A549 (cell line): Measurements from ENCODE around the gene FBH1. TPM values are rescaled to one million over a fixed set of nuclear protein-coding genes. Genes with fewer than 3 reads are reported as not detected.
A peak's percentile ranks its signal among the peaks of the same experiment; 100 is the strongest.

Source experiments
- ATAC-seq, 2 experiments: fragments of 200-7000 bp in 1 of 2; fragments of >200 bp in 1 of 2; cut with Nextera tagmentation in 1 of 2; cut with Tn5 transposase in 1 of 2; 3 replicates each; pipeline versions ENCODE4 v1.8.0 to v1.9.1; 2018 to 2020; ENCODE audit warnings: mild to moderate bottlenecking in 1 of 2, moderate library complexity in 1 of 2
- CTCF ChIA-PET: fragments of 300-600 bp; sonication (Branson Sonifier 250); formaldehyde crosslinking; extraction: SDS; loops from one replicate; lab custom pipeline; 2021; ENCODE audit warnings: antibody characterized with exemption, inconsistent platforms; lab: Yijun Ruan, JAX
- POLR2A ChIA-PET: fragments of 350-600 bp; formaldehyde crosslinking; extraction: SDS; loops from one replicate; lab custom pipeline; 2021; ENCODE audit warnings: antibody characterized with exemption, inconsistent platforms; lab: Yijun Ruan, JAX
- DNase-seq, 2 experiments: peaks; one replicate each; pipeline versions ENCODE4 v3.0.0 to v3.0.0-alpha.2; 2011 to 2016; ENCODE audit warnings: low read depth in 1 of 2, low spot score in 1 of 2
- FAIRE-seq: peaks from 2 replicates; lab custom pipeline; 2011; peaks lifted over from hg19 to GRCh38; lab: Jason Lieb, UNC
- H3K27ac ChIP-seq, 2 experiments: fragments of >200 bp; sonication (Bioruptor Twin); formaldehyde crosslinking; 3 replicates each; pipeline ENCODE4 v1.5.1; 2016 to 2017
- H3K4me1 ChIP-seq: fragments of >200 bp; sonication (Bioruptor Twin); formaldehyde crosslinking; 3 replicates; pipeline ENCODE4 v1.6.1; 2016
- H3K4me2 ChIP-seq: fragments of >200 bp; sonication (Bioruptor Twin); formaldehyde crosslinking; 3 replicates; pipeline ENCODE4 v1.6.1; 2016
- H3K4me3 ChIP-seq: fragments of >200 bp; sonication (Bioruptor Twin); formaldehyde crosslinking; 3 replicates; pipeline ENCODE4 v1.5.1; 2016
- H3K9me3 ChIP-seq: fragments of >200 bp; sonication (Bioruptor Twin); formaldehyde crosslinking; 3 replicates; pipeline ENCODE4 v1.6.1; 2016
- CBX2 ChIP-seq: fragments of 200-600 bp; sonication (generic); IDR thresholded peaks from 2 replicates; pipeline ENCODE4 v1.6.1; 2016; ENCODE audit warnings: low read depth, mild to moderate bottlenecking, borderline replicate concordance
- CHD2 ChIP-seq: fragments of 150-350 bp; IDR thresholded peaks from 2 replicates; pipeline ENCODE4 v1.6.1; 2014; ENCODE audit warnings: low read length; ENCODE audit not compliant: partially characterized antibody
- CHD4 ChIP-seq: fragments of 200-600 bp; sonication (generic); IDR thresholded peaks from 2 replicates; pipeline ENCODE4 v1.6.1; 2016; ENCODE audit warnings: antibody characterized with exemption, mild to moderate bottlenecking, borderline replicate concordance
- EP300 ChIP-seq, 2 experiments: fragments of >200 bp; sonication (Bioruptor Twin); formaldehyde crosslinking; IDR thresholded peaks; 2 replicates in 1 of 2; 3 replicates in 1 of 2; pipeline ENCODE4 v1.6.1; 2016 to 2017
- ESRRA ChIP-seq: fragments of 150-350 bp; IDR thresholded peaks from 2 replicates; pipeline ENCODE4 v1.6.1; 2014; ENCODE audit warnings: mild to moderate bottlenecking, low read length, borderline replicate concordance
- FOSL2 ChIP-seq, 2 experiments: fragments of 450-650 bp in 1 of 2; fragments of >200 bp in 1 of 2; sonication (Bioruptor Twin) in 1 of 2; formaldehyde crosslinking; IDR thresholded peaks; 2 replicates each; pipeline versions ENCODE4 v1.5.0 to v1.6.1; 2016 to 2020; ENCODE audit warnings: mild to moderate bottlenecking in 1 of 2, moderate library complexity in 1 of 2
- HDAC2 ChIP-seq: fragments of 200-600 bp; sonication (generic); IDR thresholded peaks from 2 replicates; pipeline ENCODE4 v1.6.1; 2016
- NPAS2 ChIP-seq: fragments of 250-450 bp; sonication (Bioruptor Pico); IDR thresholded peaks from 2 replicates; pipeline ENCODE4 v1.8.0; 2022; ENCODE audit warnings: mild to moderate bottlenecking, moderate library complexity, borderline replicate concordance
- RAD21 ChIP-seq, 2 experiments: fragments of >200 bp in 1 of 2; sonication (Bioruptor Twin) in 1 of 2; formaldehyde crosslinking in 1 of 2; IDR thresholded peaks in 1 of 2; conservative IDR thresholded peaks in 1 of 2; 2 replicates in 1 of 2; 3 replicates in 1 of 2; pipeline ENCODE4 v1.6.1; 2012 to 2018; ENCODE audit warnings: inconsistent platforms in 1 of 2
- ZNF302 ChIP-seq: fragments of 250-450 bp; sonication (Bioruptor Pico); IDR thresholded peaks from 2 replicates; pipeline ENCODE4 v1.9.0; 2021; ENCODE audit warnings: inconsistent platforms, mild to moderate bottlenecking, moderate library complexity
- WGBS: methylation state at CpG from one replicate; pipeline ENCODE4 v1.1.6; 2017; ENCODE audit errors: missing lambda C conversion rate; 5-methylcytosine and 5-hydroxymethylcytosine counted together
- polyA plus RNA-seq, 4 experiments: library from polyadenylated mRNA; depleted of rRNA in 3 of 4; stranded (reverse); fragments of >200 nt; fragmentation: RNase III in 1 of 4; extraction: RNeasy Plus Mini Kit Qiagen cat#74134 plus additional on column Dnase treatment in 1 of 4; gene quantifications; 2 replicates in 3 of 4; 3 replicates in 1 of 4; pipeline ENCODE4 v1.2.3, GENCODE V29; 2011 to 2017
- TF ChIP-seq, protein P1 (sequence below): fragments of 150-350 bp; IDR thresholded peaks from 2 replicates; pipeline ENCODE4 v1.6.1; 2014; ENCODE audit warnings: low read depth, mild to moderate bottlenecking, low read length
- TF ChIP-seq, protein P2 (sequence below): IDR thresholded peaks from 2 replicates; pipeline ENCODE4 v1.6.1; 2012; ENCODE audit warnings: low read depth, borderline replicate concordance
- TF ChIP-seq, protein P3 (sequence below): IDR thresholded peaks from 2 replicates; pipeline ENCODE4 v1.6.1; 2012
- TF ChIP-seq, protein P4 (sequence below): fragments of >200 bp; sonication (Bioruptor Twin); formaldehyde crosslinking; IDR thresholded peaks from 3 replicates; pipeline ENCODE4 v1.5.1; 2016

Gene FBH1
- polyA plus RNA-seq, 2 of the 4 experiments (the other 2 are of a cell fraction), result 43.9 to 56.5 TPM

DNA sequence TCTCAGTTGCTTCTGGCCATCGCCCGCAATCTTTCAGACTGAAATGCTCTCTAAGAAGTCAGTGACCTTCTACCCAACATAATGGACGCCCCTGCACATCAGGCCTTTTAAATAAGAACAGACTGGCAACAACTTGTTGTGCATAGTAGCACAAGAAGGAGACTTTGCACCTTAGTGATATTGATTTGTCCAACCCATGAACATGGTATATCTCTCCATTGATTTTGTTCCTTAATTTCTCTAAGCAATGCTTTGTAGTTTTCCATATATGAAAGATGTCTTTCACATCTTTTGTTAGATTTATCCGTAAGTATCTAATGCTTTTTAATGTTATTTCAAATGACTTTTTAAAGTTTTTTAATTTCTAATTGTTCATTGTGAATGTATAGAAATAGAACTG is 83.0 kb downstream of the FBH1 start (continued):
- TF ChIP-seq CBX2 (no peak), ESRRA (no peak)
- TF ChIP-seq, protein P1, sequence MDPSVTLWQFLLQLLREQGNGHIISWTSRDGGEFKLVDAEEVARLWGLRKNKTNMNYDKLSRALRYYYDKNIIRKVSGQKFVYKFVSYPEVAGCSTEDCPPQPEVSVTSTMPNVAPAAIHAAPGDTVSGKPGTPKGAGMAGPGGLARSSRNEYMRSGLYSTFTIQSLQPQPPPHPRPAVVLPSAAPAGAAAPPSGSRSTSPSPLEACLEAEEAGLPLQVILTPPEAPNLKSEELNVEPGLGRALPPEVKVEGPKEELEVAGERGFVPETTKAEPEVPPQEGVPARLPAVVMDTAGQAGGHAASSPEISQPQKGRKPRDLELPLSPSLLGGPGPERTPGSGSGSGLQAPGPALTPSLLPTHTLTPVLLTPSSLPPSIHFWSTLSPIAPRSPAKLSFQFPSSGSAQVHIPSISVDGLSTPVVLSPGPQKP, result no peak

DNA sequence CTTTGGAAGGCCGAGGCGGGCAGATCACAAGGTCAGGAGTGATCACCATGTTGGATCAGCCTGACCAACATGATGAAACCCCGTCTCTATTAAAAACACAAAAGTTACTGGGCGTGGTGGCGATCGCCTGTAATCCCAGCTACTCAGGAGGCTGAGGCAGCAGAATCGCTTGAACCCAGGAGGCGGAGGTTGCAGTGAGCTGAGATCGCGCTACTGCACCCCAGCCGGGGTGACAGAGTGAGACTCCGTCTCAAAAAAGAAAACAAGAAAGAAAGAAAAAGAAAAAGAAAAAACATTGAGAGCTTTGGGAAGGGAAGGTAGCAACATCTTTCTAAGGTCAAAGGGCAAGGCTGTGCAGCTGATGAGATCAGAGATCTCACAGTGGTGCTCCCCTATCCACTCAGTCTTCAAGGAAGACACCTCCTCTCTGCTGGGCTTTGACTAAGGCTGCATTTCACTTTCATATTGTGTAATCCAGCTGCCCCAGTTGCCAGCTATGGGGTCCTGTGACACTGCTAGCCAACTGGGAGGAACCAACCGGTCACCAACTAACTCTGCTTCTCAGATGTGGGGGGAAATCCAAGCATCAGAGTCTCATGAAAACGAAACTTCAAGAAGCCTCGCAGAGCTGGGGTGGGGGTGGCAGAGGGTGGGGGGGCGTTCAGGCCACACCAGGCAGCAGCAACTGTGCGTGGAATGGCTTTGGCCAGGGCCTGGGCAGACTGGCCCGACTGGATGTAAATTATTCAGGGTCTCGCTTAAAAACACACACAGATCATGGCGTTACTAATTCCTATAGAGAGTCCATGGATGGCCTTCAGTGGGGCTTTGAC is 85.8 kb downstream of the FBH1 start:
- ChIA-PET CTCF (interaction anchor here (0.8 to 2.4 kb wide), 8 partner anchors 22 to 226 kb away, joined by 3 to 9 read pairs (median 4); partner anchors contain the start of gene PFKFB3), POLR2A (interaction anchor here (0.8 kb wide), 1 partner anchor 25 kb away, joined by 7 read pairs; no protein-coding TSS in a partner anchor)
- Histone ChIP-seq H3K4me2 (no peak overlapping the region; the same call in 2 of the 3 replicates), H3K9me3 (no peaks in the 10 kb centered on the region), H3K4me1 (0 out of 3 replicates have a peak, but pooled peaks cover 4% of the 10 kb centered on the region), H3K4me3 (no peak overlapping the region), H3K27ac (no peak overlapping the region)
- no peak for DNase-seq
- 90% methylated on average over 20 of the region's 20 CpGs for WGBS
- no peak for TF ChIP-seq ZNF302
- TF ChIP-seq, protein P2, sequence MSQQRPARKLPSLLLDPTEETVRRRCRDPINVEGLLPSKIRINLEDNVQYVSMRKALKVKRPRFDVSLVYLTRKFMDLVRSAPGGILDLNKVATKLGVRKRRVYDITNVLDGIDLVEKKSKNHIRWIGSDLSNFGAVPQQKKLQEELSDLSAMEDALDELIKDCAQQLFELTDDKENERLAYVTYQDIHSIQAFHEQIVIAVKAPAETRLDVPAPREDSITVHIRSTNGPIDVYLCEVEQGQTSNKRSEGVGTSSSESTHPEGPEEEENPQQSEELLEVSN, result no peak
- no peak for TF ChIP-seq EP300 (IDR thresholded peaks at IDR 0.05)
- TF ChIP-seq NPAS2 (CRISPR knock-in tag), result no peak
- no peak for ATAC-seq
- FAIRE-seq, result no peak

DNA sequence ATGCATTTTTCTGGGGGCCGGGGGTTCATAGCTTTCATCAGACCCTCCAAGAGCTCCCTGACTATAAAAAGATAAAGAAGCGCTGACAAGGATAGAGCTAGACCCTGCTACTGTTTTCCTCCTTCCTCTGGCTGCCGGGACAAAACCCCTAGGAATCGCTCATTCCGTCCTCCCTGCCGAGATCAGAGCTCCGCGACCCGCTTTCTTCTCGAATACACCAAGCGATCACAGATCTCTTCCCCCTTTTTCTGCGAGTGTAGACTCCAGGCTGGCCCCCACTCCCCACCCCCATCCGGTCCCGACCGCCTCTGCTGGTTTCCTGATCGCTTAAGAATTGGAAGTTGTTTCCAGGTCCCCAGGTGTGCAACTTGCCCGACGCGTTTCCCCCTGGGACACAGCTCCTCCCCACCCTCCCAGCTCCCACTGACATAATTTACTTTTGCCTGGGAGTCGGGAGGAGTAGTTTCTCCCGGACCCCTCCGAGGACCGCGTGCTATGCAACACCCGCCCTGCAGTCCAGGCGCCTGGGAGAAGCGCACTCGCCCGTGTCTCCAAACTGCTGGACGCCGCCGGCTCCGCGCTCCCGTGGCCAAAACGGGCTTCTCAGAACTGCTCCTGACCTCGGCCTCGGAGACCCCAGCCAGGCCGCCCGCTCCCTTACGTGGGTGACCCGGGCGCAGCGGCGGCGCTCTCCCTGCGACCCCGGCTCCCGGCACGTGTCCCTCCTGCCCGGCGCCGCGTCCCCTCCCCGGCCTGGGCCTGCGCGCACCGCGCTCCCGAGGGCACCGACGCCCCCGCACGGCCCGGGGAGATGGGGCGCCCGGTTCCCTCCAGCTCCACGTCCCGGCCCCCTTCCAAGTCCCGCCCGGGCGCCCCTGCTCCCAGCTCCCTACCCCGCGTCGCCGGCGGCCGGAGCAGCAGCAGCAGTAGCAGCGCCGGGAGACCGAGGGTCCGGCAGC is 86.7 kb downstream of the FBH1 start:
- ChIA-PET CTCF (interaction anchor here (0.8 to 2.4 kb wide), 12 partner anchors 12 to 425 kb away, joined by 3 to 9 read pairs (median 4); no protein-coding TSS in a partner anchor), POLR2A (interaction anchor here (0.8 to 1.6 kb wide), 2 partner anchors 26 to 87 kb away, joined by 4 to 7 read pairs; partner anchors contain the start of genes ANKRD16 and FBH1)
- Histone ChIP-seq H3K27ac (peak overlapping the region; percentile 64 to 85), H3K4me1 (0 out of 3 replicates have a peak, but pooled peaks cover 4% of the 10 kb centered on the region), H3K9me3 (no peaks in the 10 kb centered on the region), H3K4me3 (peak overlapping the region; percentile 75), H3K4me2 (peak overlapping the region; percentile 97)
- ATAC-seq, result peak; percentile 56 to 59
- no peak for FAIRE-seq
- peak; percentile 39 to 55 for DNase-seq
- TF ChIP-seq HDAC2, result 0 out of 2 replicates have a peak, but pooled peaks have one; percentile 71
- TF ChIP-seq, protein P3, sequence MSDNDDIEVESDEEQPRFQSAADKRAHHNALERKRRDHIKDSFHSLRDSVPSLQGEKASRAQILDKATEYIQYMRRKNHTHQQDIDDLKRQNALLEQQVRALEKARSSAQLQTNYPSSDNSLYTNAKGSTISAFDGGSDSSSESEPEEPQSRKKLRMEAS, result peak; percentile 38; the same call in 1 of the 2 replicates
- no peak for TF ChIP-seq CHD4
- WGBS, result 66% methylated on average over 18 of the region's 82 CpGs

DNA sequence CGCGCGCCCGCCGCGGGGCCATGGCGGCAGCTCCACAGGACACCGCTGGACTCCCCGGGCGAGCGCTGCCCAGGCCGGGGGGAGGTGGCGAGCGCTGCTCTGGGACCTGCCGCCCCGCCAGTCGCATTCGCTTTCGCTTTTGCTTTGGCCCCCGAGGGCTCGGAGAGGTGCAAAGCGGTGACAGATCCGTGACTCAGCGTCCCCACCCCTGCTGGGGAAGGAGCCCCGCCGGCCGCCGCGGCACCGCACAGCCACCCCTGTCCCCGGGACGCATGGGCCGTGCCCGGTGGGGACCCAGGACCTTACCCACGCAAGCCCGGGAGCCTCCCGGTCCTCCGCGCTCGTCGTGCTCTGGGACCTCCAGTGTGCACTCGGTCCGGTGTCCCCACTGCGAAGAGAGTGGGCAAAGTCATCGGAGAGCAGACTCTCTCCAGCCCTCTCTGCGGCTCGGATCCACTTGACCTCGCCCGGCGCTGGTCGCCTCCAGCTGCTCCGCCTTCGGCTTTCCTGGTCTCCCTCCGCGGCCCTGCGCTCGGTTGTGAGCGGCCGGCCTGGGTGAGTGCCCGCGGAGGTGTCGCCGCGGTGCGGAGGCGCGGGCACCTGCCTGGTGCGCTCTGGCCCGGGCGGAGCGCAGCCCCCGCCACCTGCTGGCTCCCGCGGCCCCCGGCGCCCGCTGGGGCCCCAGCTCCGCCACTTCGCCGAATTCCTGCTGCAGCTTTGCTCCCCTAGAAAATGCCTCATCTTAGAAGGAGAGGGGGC is 87.6 kb downstream of the FBH1 start, which contains the start of gene IL15RA:
TSS of gene IL15RA (minus strand) at position 73 of the 759 bp plus-strand sequence. CDS start at position 22, 51 bp downstream.
- POLR2A ChIA-PET, result interaction anchor here (1.6 kb wide), 1 partner anchor 88 kb away, joined by 4 read pairs; the partner anchor contains the start of genes ANKRD16 and FBH1
- H3K4me3 ChIP-seq, result peak within 1 kb of the TSS; percentile 75
- H3K4me1 ChIP-seq, result 0 out of 3 replicates have a peak, but pooled peaks cover 4% of the 10 kb centered on the region
- peak; percentile 87 to 93 for ATAC-seq
- CTCF ChIA-PET, result interaction anchor here (0.8 to 2.4 kb wide), 10 partner anchors 10 to 424 kb away, joined by 3 to 9 read pairs (median 3); no protein-coding TSS in a partner anchor
- H3K27ac ChIP-seq, result peak within 1 kb of the TSS; percentile 64 to 85
- FAIRE-seq, result no peak
- no peaks in the 10 kb centered on the region for H3K9me3 ChIP-seq
- TF ChIP-seq CHD2, result no peak
- TF ChIP-seq, protein P2, result peak; percentile 45; the same call in 1 of the 2 replicates
- TF ChIP-seq, protein P4, sequence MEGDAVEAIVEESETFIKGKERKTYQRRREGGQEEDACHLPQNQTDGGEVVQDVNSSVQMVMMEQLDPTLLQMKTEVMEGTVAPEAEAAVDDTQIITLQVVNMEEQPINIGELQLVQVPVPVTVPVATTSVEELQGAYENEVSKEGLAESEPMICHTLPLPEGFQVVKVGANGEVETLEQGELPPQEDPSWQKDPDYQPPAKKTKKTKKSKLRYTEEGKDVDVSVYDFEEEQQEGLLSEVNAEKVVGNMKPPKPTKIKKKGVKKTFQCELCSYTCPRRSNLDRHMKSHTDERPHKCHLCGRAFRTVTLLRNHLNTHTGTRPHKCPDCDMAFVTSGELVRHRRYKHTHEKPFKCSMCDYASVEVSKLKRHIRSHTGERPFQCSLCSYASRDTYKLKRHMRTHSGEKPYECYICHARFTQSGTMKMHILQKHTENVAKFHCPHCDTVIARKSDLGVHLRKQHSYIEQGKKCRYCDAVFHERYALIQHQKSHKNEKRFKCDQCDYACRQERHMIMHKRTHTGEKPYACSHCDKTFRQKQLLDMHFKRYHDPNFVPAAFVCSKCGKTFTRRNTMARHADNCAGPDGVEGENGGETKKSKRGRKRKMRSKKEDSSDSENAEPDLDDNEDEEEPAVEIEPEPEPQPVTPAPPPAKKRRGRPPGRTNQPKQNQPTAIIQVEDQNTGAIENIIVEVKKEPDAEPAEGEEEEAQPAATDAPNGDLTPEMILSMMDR, result peak; percentile 25; the same call in 2 of the 3 replicates
- peak; percentile 61; the same call in 1 of the 2 replicates for TF ChIP-seq HDAC2
- no peak for TF ChIP-seq CHD4
- peak in 1 of 2 experiments; percentile 24; a peak in 1 of 5 replicates for TF ChIP-seq RAD21 (conservative IDR thresholded peaks at IDR 0.05 in 1 of 2, IDR thresholded peaks at IDR 0.05 in 1 of 2)
- no peak for TF ChIP-seq FOSL2 (IDR thresholded peaks at IDR 0.05)
- TF ChIP-seq FOSL2 (CRISPR knock-in tag; IDR thresholded peaks at IDR 0.05), result peak; percentile 20; the same call in 1 of the 2 replicates
- peak within 1 kb of the TSS; percentile 97 for H3K4me2 ChIP-seq
- WGBS, result 4% methylated on average over 13 of the region's 80 CpGs
- peak; percentile 65 to 79 for DNase-seq
